ENCODE results near the gene CMC2.

The CMC2 gene

DNA sequence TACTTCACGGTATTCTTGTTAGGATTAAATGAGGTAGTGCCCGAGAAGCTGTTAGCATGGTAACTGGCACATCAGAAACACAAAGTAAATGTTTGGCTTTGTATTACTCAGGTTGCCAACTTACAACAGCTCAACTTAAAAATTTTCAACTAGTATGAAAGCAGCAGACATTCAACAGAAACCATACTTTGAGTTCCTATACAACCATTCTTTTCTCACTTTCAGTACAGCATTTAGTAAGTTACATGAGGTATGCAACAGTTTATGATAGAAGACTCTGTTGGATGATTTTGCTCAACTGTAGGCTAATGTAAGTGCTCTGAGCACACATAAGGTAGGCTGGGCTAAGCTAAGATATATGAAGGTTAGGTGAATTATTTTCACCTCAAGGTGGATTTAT is 8.0 kb upstream of the CMC2 start:
- no peak overlapping the region for H3K4me3 ChIP-seq (ENCODE audit: low read length)
- H3K4me1 ChIP-seq (ENCODE audit: insufficient read depth, low read length): no peaks in the 10 kb centered on the region
- H3K27me3 ChIP-seq (ENCODE audit: insufficient read depth, low read length): no peaks in the 10 kb centered on the region
- peaks cover 73% of the 10 kb centered on the region for H3K36me3 ChIP-seq (ENCODE audit: insufficient read depth, low read length)
- H2AFZ ChIP-seq (ENCODE audit: low read depth, low read length): no peak overlapping the region
- H3K9me3 ChIP-seq (ENCODE audit: low read length): no peaks in the 10 kb centered on the region

DNA sequence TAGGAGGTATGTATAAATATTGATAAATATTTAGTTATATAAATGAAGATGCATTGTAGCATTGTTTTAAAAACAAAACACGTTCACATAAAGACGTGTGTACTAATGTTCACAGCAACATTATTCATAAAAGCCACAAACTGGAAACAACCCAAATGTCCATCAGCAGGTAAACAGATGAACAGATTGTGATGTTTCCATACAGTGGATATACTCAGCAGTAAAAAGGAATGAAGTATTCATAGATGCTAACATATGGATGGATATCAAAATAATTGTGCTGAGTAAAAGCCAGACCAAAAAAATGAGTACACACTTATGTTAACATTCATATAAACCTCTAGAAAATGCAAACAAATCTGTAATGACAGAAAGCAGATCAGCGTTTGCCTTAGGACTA is 6.3 kb upstream of the CMC2 start:
- no peaks in the 10 kb centered on the region for H3K9me3 ChIP-seq (ENCODE audit: low read length)
- H2AFZ ChIP-seq (ENCODE audit: low read depth, low read length): no peak overlapping the region
- H3K4me1 ChIP-seq (ENCODE audit: insufficient read depth, low read length): peaks cover 2% of the 10 kb centered on the region
- H3K27me3 ChIP-seq (ENCODE audit: insufficient read depth, low read length): no peaks in the 10 kb centered on the region
- H3K4me3 ChIP-seq (ENCODE audit: low read length): no peak overlapping the region
- H3K36me3 ChIP-seq (ENCODE audit: insufficient read depth, low read length): peaks cover 56% of the 10 kb centered on the region

DNA sequence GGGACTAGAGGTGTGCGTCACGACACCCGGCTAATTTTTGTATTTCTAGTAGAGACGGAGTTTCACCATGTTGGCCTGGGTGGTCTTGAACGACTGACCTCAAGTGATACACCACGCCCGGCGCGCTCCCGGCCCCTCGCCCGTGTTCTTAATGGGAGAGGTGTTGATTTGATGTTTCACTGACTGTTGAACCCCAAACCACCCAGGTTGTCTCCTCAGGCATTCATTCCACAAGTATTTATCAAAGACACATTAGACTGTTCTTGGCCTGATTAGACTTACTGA is 1.8 kb upstream of the CMC2 start:
- Histone ChIP-seq H3K9me3 (ENCODE audit: low read length) (no peaks in the 10 kb centered on the region), H3K4me1 (ENCODE audit: insufficient read depth, low read length) (peaks cover 13% of the 10 kb centered on the region), H3K36me3 (ENCODE audit: insufficient read depth, low read length) (peaks cover 18% of the 10 kb centered on the region), H3K27me3 (ENCODE audit: insufficient read depth, low read length) (no peaks in the 10 kb centered on the region), H2AFZ (ENCODE audit: low read depth, low read length) (no peak overlapping the region), H3K4me3 (ENCODE audit: low read length) (peak overlapping the region; percentile 66)

DNA sequence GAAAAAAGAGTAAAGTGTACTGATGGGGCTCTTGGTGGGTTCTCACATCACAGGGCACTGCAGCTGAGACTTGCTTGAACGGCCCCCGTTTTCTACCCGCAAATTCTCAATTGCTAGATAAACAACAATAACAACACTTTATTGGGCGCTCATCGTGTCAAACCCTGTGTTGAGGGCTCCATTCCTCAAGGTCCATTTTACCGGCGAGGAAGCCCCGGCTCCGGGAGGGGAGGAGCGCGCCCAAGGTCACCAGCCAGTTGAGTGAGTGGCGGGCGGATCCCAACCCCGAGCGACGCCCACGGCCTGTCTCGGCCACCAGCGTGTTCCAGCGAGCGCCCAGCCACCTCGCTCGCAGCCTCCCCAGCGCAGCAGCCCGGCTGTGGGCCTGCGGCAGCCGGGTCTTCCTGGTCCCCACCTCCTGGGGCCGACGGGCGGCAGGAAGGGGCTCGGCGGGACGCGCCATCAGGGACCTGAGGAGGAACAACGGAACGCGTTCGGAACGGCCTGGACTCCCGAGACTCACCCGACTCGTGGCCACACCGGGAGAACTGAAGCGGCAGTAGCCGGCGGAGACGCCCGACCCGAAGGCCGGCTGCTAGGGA is 373 bp downstream of the CMC2 start:
- Histone ChIP-seq H3K27me3 (ENCODE audit: insufficient read depth, low read length) (no peaks in the 10 kb centered on the region), H3K36me3 (ENCODE audit: insufficient read depth, low read length) (no peaks in the 10 kb centered on the region), H2AFZ (ENCODE audit: low read depth, low read length) (peak overlapping the region; percentile 62), H3K9me3 (ENCODE audit: low read length) (no peaks in the 10 kb centered on the region), H3K4me3 (ENCODE audit: low read length) (peak overlapping the region; percentile 66), H3K4me1 (ENCODE audit: insufficient read depth, low read length) (peaks cover 13% of the 10 kb centered on the region)

DNA sequence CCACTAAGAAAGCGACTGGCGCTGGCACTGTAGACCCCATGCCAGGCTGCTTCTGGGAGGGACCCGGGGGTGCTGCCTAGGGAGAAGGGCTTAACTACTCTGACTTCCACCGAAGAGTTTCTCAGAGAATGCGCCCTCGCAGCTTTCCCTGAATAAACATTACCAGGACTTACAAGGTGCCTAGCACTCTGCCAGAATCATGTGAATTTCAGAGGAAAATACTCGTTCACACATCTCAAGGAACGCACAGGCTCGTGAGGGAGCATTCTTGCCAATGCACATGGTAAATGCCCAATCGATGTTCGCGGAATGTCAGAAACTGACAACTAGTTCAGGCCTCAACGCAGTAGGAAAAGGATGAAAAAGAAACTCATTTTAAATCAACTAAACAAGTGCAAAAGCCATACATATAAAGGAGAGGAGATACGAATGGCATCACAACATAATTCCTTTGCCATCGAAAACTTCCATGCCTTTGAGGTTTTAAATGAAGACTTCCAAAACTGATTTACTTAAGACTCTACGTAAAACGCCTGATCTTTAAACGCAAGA is 999 bp downstream of the CMC2 start:
- Histone ChIP-seq H3K9me3 (ENCODE audit: low read length) (no peaks in the 10 kb centered on the region), H3K4me1 (ENCODE audit: insufficient read depth, low read length) (peaks cover 13% of the 10 kb centered on the region), H3K36me3 (ENCODE audit: insufficient read depth, low read length) (no peaks in the 10 kb centered on the region), H3K27me3 (ENCODE audit: insufficient read depth, low read length) (no peaks in the 10 kb centered on the region), H2AFZ (ENCODE audit: low read depth, low read length) (peak overlapping the region; percentile 62), H3K4me3 (ENCODE audit: low read length) (peak overlapping the region; percentile 66)

DNA sequence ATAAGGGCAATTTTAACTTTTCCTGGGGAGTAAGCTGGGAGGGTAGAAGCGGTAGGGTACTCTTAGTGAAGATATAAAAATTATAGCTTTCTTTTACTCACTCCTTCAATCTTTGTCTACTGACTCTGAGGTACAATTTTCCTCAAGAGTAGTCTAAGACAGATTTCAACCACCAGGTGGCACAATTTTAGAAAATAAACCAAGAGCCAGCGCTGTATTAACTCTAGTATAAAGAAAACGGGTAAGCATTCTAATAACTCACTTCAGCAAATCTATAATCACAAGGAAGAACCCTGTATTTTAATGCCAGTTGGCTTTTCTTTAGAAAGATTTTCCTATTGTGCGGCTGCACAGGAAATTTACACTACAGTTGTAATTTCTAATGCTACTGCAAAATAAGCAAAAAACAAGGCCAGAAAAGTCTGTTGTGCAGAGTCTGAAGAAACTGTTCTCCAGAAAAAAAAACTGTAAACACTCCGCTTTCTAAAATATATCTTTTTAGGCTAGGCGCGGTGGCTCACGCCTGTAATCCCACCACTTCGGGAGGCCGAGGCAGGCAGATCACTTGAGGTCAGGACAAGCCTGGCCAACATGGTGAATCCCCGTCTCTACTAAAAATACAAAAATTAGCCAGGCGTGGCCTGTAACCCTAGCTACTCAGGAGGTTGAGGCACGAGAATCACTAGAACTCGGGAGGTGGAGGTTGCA is 1.9 kb downstream of the CMC2 start:
- Histone ChIP-seq H3K9me3 (ENCODE audit: low read length) (no peaks in the 10 kb centered on the region), H3K4me1 (ENCODE audit: insufficient read depth, low read length) (peaks cover 13% of the 10 kb centered on the region), H3K27me3 (ENCODE audit: insufficient read depth, low read length) (no peaks in the 10 kb centered on the region), H3K4me3 (ENCODE audit: low read length) (peak overlapping the region; percentile 8), H3K36me3 (ENCODE audit: insufficient read depth, low read length) (no peaks in the 10 kb centered on the region), H2AFZ (ENCODE audit: low read depth, low read length) (no peak overlapping the region)

DNA sequence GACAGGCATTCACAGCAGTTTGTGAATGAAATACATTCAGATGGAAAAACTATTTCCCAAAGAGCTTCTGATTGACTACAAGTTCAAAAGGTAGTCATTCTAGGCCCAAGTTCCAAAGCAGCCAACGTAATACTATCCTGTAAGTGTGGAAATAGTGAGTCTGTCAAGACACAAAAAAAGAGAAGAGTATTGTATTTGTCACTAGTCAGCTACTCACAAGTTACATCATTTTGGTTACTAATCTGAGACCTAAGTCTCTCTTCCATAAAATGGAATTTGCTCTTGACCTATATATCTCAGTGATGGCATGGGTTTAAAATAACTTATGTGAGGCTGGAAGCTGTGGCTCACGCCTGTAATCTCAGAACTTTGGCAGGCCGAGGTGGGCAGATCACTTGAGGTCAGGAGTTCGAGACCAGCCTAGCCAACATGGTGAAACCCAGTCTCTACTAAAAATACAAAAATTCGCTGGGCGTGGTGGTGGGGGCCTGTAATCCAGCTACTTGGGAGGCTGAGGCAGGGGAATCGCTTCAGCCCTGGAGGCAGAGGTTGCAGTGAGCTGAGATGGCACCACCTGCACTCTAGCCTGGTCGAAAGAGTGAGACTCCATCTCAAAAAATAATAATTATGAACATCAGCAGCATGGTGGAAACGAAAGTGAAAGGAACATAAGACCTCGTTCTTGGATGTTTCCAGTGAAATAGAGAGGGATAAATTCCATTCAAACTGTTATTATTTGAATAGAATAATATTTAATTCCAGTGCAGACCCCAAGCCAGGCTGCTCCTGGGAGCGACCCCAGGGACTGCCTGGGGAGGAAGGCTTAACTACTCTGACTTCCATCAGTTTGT is 2.9 kb downstream of the CMC2 start:
- H3K36me3 ChIP-seq (ENCODE audit: insufficient read depth, low read length): no peaks in the 10 kb centered on the region
- H3K4me3 ChIP-seq (ENCODE audit: low read length): no peak overlapping the region
- no peak overlapping the region for H2AFZ ChIP-seq (ENCODE audit: low read depth, low read length)
- H3K4me1 ChIP-seq (ENCODE audit: insufficient read depth, low read length): peaks cover 13% of the 10 kb centered on the region
- no peaks in the 10 kb centered on the region for H3K9me3 ChIP-seq (ENCODE audit: low read length)
- no peaks in the 10 kb centered on the region for H3K27me3 ChIP-seq (ENCODE audit: insufficient read depth, low read length)

DNA sequence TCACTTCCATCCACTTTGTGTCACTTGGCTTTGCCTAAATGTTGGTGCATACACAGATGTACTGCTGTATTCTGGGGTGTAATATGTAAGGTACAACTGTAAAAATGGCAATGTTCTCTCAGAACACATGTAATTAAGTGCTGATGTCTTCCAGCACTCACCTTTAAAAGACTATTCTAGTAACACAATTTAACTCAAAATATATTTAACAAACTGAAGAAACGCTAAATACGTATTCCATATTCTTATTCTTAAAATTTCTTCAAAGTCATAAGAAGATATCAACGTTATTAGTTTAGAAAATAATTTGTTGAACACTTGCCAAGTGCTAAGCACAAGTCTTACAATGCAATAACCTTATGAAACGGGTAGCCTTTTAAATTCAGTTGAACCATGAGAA is 3.6 kb downstream of the CMC2 start:
- Histone ChIP-seq H3K4me3 (ENCODE audit: low read length) (no peak overlapping the region), H3K27me3 (ENCODE audit: insufficient read depth, low read length) (no peaks in the 10 kb centered on the region), H3K4me1 (ENCODE audit: insufficient read depth, low read length) (peaks cover 11% of the 10 kb centered on the region), H3K9me3 (ENCODE audit: low read length) (no peaks in the 10 kb centered on the region), H3K36me3 (ENCODE audit: insufficient read depth, low read length) (no peaks in the 10 kb centered on the region), H2AFZ (ENCODE audit: low read depth, low read length) (no peak overlapping the region)

DNA sequence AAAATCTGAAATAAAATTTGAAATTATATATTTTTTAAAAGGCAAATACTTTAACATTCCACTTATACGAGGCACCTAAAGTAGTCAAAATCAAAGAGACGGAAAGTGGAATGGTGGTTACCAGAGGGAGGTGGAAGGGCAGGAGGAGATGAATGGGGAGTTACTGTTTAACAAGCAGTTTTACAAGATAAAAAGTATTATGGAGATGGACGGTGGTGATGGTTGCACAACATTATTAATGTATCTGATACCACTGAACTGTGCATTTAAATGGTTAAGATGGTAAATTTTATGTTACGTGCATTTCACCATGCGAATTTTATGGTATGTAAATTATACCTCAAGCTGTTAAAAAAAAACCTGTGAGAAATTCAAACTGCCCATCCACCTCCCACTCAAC is 5.4 kb downstream of the CMC2 start:
- no peaks in the 10 kb centered on the region for H3K27me3 ChIP-seq (ENCODE audit: insufficient read depth, low read length)
- no peak overlapping the region for H2AFZ ChIP-seq (ENCODE audit: low read depth, low read length)
- H3K36me3 ChIP-seq (ENCODE audit: insufficient read depth, low read length): no peaks in the 10 kb centered on the region
- no peak overlapping the region for H3K4me3 ChIP-seq (ENCODE audit: low read length)
- no peaks in the 10 kb centered on the region for H3K9me3 ChIP-seq (ENCODE audit: low read length)
- peaks cover 11% of the 10 kb centered on the region for H3K4me1 ChIP-seq (ENCODE audit: insufficient read depth, low read length)

DNA sequence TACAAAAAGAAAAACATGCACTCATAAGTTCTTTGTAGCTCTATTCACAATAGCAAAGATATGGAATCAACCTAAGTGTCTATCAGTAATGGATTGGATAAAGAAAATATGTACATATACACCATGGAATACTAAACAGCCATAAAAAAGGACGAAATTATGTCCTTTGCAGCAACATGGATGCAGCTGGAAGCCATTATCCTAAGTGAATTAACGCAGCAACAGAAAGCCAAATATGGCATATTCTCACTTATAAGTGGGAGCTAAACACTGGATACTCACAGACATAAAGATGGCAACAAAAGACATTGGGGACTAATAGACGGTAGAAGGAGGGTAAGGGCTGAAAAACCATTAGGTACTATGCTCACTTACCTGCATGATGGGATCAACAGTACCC is 5.8 kb downstream of the CMC2 start:
- Histone ChIP-seq H3K27me3 (ENCODE audit: insufficient read depth, low read length) (no peaks in the 10 kb centered on the region), H2AFZ (ENCODE audit: low read depth, low read length) (no peak overlapping the region), H3K36me3 (ENCODE audit: insufficient read depth, low read length) (no peaks in the 10 kb centered on the region), H3K4me1 (ENCODE audit: insufficient read depth, low read length) (peaks cover 10% of the 10 kb centered on the region), H3K9me3 (ENCODE audit: low read length) (no peaks in the 10 kb centered on the region), H3K4me3 (ENCODE audit: low read length) (no peak overlapping the region)

DNA sequence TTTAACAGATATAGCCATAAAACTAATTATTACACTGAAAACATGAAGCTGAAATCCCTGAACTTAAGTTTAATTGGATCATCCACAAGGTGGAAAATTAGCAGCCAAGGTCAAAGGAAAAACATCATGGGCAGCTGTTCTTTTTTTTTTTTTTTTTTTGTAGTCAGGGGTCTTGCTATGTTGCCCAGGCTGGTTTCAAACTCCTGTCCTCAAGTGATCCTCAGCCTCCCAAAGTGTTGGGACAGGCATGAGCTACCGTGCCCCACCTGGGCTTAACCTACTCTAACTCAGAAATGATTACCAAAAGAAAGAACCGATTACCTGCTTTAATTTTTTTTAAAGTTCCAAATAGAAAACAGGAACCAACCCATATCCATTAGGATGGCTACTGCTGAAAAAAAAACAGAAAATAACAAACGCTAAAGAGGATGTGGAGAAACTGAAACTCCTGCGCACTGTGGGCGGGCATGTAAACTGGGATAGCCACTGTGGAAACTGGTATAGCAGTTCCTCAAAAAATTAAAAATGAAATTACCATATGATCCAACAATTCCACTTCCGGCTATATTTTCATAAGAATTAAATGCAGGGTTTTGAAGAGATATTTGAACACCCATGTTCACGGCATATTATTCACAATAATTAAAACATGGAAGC is 8.6 kb downstream of the CMC2 start:
- Histone ChIP-seq H2AFZ (ENCODE audit: low read depth, low read length) (no peak overlapping the region), H3K4me1 (ENCODE audit: insufficient read depth, low read length) (peaks cover 3% of the 10 kb centered on the region), H3K27me3 (ENCODE audit: insufficient read depth, low read length) (no peaks in the 10 kb centered on the region), H3K9me3 (ENCODE audit: low read length) (no peaks in the 10 kb centered on the region), H3K36me3 (ENCODE audit: insufficient read depth, low read length) (peaks cover 4% of the 10 kb centered on the region), H3K4me3 (ENCODE audit: low read length) (no peak overlapping the region)

DNA sequence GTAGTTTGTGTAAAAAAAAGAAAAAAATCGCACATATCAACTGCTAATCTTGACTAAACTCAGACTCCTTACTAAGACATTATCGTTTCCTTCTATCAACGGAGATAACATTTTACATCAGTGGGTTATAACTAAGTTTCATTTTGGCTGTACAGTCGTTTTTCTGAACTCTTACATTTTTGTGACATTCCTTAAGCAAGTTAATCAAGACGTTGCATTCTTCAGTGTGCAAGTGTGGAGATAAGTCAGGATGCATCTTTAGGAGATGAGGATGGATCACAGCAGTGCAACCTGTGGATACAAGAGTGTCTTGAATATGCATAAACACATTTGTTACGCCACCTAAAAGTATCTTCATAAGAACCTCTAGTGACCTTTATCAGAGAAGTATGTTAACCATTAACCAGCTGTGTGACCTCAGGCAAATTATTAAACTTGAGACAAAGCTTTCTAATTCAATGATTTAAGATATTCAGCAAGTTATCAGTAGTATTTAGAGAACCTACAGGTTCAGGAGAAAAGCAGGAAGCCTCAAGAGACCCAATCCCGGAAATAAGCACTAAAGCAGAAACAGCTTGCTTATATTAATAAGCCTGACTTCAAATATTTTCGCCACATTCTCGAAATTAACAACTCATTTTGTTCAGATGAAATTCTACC is 9.4 kb downstream of the CMC2 start:
- Histone ChIP-seq H2AFZ (ENCODE audit: low read depth, low read length) (no peak overlapping the region), H3K4me3 (ENCODE audit: low read length) (no peak overlapping the region), H3K27me3 (ENCODE audit: insufficient read depth, low read length) (no peaks in the 10 kb centered on the region), H3K36me3 (ENCODE audit: insufficient read depth, low read length) (peaks cover 4% of the 10 kb centered on the region), H3K9me3 (ENCODE audit: low read length) (no peaks in the 10 kb centered on the region), H3K4me1 (ENCODE audit: insufficient read depth, low read length) (peaks cover 4% of the 10 kb centered on the region)

All from neuron (in vitro differentiated cells).